EL (cell line): ENCODE data around the gene ATP6V1C2.
"Not testable (repeated sequence)": the region's sequence is repeated elsewhere in the genome, so short reads cannot be mapped to it uniquely, and the experiment has no call there.

Source experiments
- DNase-seq: peaks from one replicate; pipeline ENCODE4 v3.0.0-alpha.2; 2016

The ATP6V1C2 gene

GRCh38 chr2:10788855-10789254 is 67.4 kb downstream of the ATP6V1C2 start:
- no peak for DNase-seq

- no peak for DNase-seq
These were observed 69.0 kb downstream of the ATP6V1C2 start for GRCh38 chr2:10790228-10790973.

- DNase-seq = no peak
These were observed 70.7 kb downstream of the ATP6V1C2 start for GRCh38 chr2:10792001-10792634.

- DNase-seq = no peak
These were observed 71.4 kb downstream of the ATP6V1C2 start for GRCh38 chr2:10792660-10793400.

- no peak for DNase-seq
These were observed 72.4 kb downstream of the ATP6V1C2 start for GRCh38 chr2:10793816-10794215.

GRCh38 chr2:10794876-10795275 is 73.4 kb downstream of the ATP6V1C2 start:
- no peak for DNase-seq

- DNase-seq = no peak
These were observed 74.1 kb downstream of the ATP6V1C2 start for GRCh38 chr2:10795508-10796046.

GRCh38 chr2:10796703-10797102 is 75.3 kb downstream of the ATP6V1C2 start:
- no peak for DNase-seq

GRCh38 chr2:10798783-10799182 is 77.4 kb downstream of the ATP6V1C2 start:
- DNase-seq = no peak

GRCh38 chr2:10800163-10800562 is 78.7 kb downstream of the ATP6V1C2 start:
- no peak for DNase-seq

GRCh38 chr2:10802657-10803056 is 81.2 kb downstream of the ATP6V1C2 start:
- DNase-seq = no peak

- DNase-seq = not testable (repeated sequence)
These were observed 84.6 kb downstream of the ATP6V1C2 start for GRCh38 chr2:10805990-10806389.

GRCh38 chr2:10806543-10806942 is 85.1 kb downstream of the ATP6V1C2 start:
- no peak for DNase-seq

GRCh38 chr2:10810202-10811161 is 89.1 kb downstream of the ATP6V1C2 start:
- DNase-seq = peak; percentile 22

GRCh38 chr2:10811517-10811916 is 90.1 kb downstream of the ATP6V1C2 start:
- peak; percentile 18 for DNase-seq

GRCh38 chr2:10812362-10813162 is 91.1 kb downstream of the ATP6V1C2 start, which contains the start of gene PDIA6:
Gene PDIA6 (minus strand): TSS chr2:10812785. CDS start chr2:10812696, 89 bp downstream.
- peak; percentile 96 for DNase-seq

- not testable (repeated sequence) for DNase-seq
These were observed 92.0 kb downstream of the ATP6V1C2 start for GRCh38 chr2:10813163-10814138.

- no peak for DNase-seq
These were observed 92.7 kb downstream of the ATP6V1C2 start for GRCh38 chr2:10814142-10814541.

GRCh38 chr2:10814571-10815331 is 93.3 kb downstream of the ATP6V1C2 start:
- DNase-seq = no peak
